GM13977 (cell line): ENCODE results near the gene AGAP1.

Experiments used
- DNase-seq: peaks from one replicate; pipeline ENCODE4 v3.0.0; 2012; ENCODE audit warnings: low spot score
- CTCF ChIP-seq: IDR thresholded peaks from 2 replicates; pipeline ENCODE4 v1.5.1; 2012; ENCODE audit warnings: mild to moderate bottlenecking, control low read depth; ENCODE audit not compliant: insufficient read depth; ENCODE audit errors: extremely low read depth, missing control alignments
- in situ Hi-C: fragments of 300-500 bp; cut with MboI; formaldehyde crosslinking; loops from one replicate; pipeline ENCODE4 v1.12.0; 2022; ENCODE audit warnings: low sequenced_read_pairs, low pct_unique_long_range_greater_than_20kb, mixed read lengths, inconsistent platforms; ENCODE audit not compliant: unreplicated experiment

AGAP1 gene

DNA sequence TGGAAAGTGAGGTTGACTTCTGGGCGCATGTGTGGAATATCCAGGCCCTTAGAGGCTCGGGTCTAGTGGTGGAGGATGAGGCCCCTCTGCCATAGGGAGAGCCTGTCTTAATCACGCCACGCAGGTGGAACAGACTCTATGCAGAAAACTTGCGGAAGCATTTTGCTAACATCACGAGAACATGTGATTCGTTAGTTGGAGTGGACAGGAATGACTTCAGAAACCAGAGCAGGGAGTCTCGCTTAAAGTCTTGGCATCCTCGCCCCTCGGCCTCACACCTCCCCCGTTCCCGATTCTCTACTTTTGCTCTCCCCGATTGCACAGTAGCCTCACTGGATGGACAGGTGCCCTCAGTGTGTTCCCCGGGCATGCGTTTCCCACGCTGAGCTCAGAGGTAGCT, 340.9 kb downstream of the AGAP1 start:
- no peak for DNase-seq
- no peak for TF ChIP-seq CTCF
- in situ Hi-C loops: no loop called here

- no peak for TF ChIP-seq CTCF
- in situ Hi-C loops: no loop called here
- DNase-seq: no peak
Measured at GRCh38 chr2:235835810-235836209, 342.0 kb downstream of the AGAP1 start.

- DNase-seq: no peak
- in situ Hi-C loops: no loop called here
- TF ChIP-seq CTCF: no peak
Measured at GRCh38 chr2:235836491-235836911, 342.7 kb downstream of the AGAP1 start.

DNA sequence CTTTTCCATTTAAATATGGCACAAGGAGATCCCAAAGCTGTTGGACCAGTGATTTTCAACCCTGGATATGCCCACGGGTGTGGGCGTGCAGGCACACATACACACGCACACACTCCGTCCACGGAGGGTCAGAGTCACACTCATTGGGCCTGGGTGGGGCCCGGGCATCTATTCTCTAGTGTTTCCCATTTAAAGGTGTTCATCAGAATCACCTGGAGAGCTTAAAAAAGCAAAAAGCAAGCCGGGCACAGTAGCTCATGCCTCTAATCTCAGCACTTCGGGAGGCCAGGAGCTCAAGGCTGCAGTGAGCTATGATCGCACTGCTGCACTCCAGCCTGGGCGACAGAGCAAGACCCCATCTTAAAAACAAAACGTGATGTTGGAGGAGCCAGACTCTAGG, 345.4 kb downstream of the AGAP1 start:
- in situ Hi-C loops: no loop called here
- no peak for TF ChIP-seq CTCF
- DNase-seq: no peak

- TF ChIP-seq CTCF: no peak
- in situ Hi-C loops: no loop called here
Measured at GRCh38 chr2:235839974-235840373, 346.1 kb downstream of the AGAP1 start.

GRCh38 chr2:235841863-235842262, 348.0 kb downstream of the AGAP1 start:
- in situ Hi-C loops: no loop called here
- TF ChIP-seq CTCF: no peak
- no peak for DNase-seq

More at GRCh38 chr2:235839974-235840373, 346.1 kb downstream of the AGAP1 start:
- no peak for DNase-seq

DNA sequence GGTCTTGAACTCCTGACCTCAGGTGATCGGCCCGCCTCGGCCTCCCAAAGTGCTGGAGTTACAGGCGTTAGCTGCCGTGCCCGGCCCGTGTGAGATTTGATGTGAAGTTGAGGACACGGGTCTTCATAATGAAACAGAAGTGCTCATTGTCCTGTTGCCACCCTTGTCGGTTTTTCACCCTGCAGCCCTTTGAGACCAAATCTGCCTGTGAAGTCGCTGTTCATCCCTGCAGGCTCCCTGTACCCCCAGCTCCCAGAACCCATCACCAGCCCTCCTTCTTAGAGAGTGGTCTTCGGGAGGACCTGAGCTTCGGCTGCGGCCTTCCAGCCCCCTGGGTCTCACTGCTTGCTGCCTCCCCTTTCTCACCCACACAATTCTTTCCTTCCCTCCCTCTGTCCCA, 349.1 kb downstream of the AGAP1 start:
- in situ Hi-C loops: no loop called here

More for the DNA sequence above, 349.1 kb downstream of the AGAP1 start:
- no peak for DNase-seq
- no peak for TF ChIP-seq CTCF
